Measurements from ENCODE around the gene LTK. TPM values are rescaled to one million over a fixed set of nuclear protein-coding genes. Genes with fewer than 3 reads are reported as not detected.

The LTK gene
- total and polyA plus RNA-seq, 2 donors (not counting 1 experiment from before 2014, with no cell fraction given) = 4.4 to 9.7 TPM

GRCh38 chr15:41544650-41545015 is 31.0 kb upstream of the LTK start:
- ATAC-seq (ENCODE audit: low read depth) = no peak
- no peaks in the 10 kb centered on the region for H3K9me3 Mint-ChIP-seq (ENCODE audit: insufficient read depth)
- WGBS (ENCODE audit: insufficient coverage) = 82% methylated on average over 10 of the region's 15 CpGs

More at GRCh38 chr15:41544650-41545015, 31.0 kb upstream of the LTK start:
- H3K9me3 ChIP-seq (ENCODE audit: control extremely low read depth in 1 of 3, control insufficient read depth in 2 of 3, insufficient read depth in 1 of 3, low read length in 2 of 3) = no peaks in the 10 kb centered on the region
- peak overlapping the region; percentile 92 for H2AFZ ChIP-seq (ENCODE audit: insufficient read depth, low read depth, low read length, poor library complexity, severe bottlenecking)
- POLR2A ChIA-PET = interaction anchor here (0.6 to 1.7 kb wide), 6 partner anchors 16 to 701 kb away, joined by 3 to 6 read pairs (median 4); partner anchors contain the start of genes ITPKA and SPINT1
- H3K79me2 ChIP-seq (ENCODE audit: control insufficient read depth, insufficient read depth, low read length) = peaks cover 23% of the 10 kb centered on the region
- TF ChIP-seq EZH2 (IDR thresholded peaks at IDR 0.05; ENCODE audit: borderline replicate concordance, insufficient read depth, low read depth, low read length, poor library complexity, severe bottlenecking) (no peak), CTCF (IDR thresholded peaks at IDR 0.05) (no peak)
- no peaks in the 10 kb centered on the region for H3K36me3 ChIP-seq (replicated peaks in 1 of 2; ENCODE audit: control extremely low read depth in 1 of 2, control insufficient read depth in 1 of 2, extremely low read depth in 1 of 2, insufficient read depth in 2 of 2, low read length in 1 of 2)
- Mint-ChIP-seq H3K27ac (peak overlapping the region; percentile 42), H3K27me3 (no peaks in the 10 kb centered on the region), H3K4me1 (peaks cover 10% of the 10 kb centered on the region), H3K4me3 (peak overlapping the region; percentile 97)
- peak overlapping the region; percentile 93 for H3K9ac ChIP-seq (ENCODE audit: low read length)
- CTCF ChIA-PET = interaction anchor here (1.2 to 1.4 kb wide), 2 partner anchors 12 to 116 kb away, joined by 5 read pairs; partner anchors contain the start of gene MGA
- no peak overlapping the region for H3K27ac ChIP-seq (ENCODE audit: low read length in 2 of 2)
- peak overlapping the region; percentile 82 for H3K4me2 ChIP-seq (replicated peaks; ENCODE audit: low read depth, low read length, poor library complexity, severe bottlenecking)
- intact Hi-C loops (cut with micrococcal nuclease) = loop anchor here (1.0 to 5.0 kb wide), 4 partner anchors 51 to 283 kb away; partner anchors contain the start of genes ITPKA, JMJD7, MAPKBP1 and NDUFAF1
- DNase-seq = no peak
- H3K27me3 ChIP-seq (replicated peaks in 1 of 4; ENCODE audit: control extremely low read depth in 1 of 4, control insufficient read depth in 3 of 4, insufficient read depth in 4 of 4, low read length in 3 of 4) = no peaks in the 10 kb centered on the region
- H3K4me3 ChIP-seq (ENCODE audit: control extremely low read depth in 1 of 5, extremely low read depth in 1 of 5, insufficient read depth in 1 of 5, low read depth in 2 of 5, low read length in 4 of 5) = peak overlapping the region in 4 of 5 experiments; percentile 69 to 92 (median 84)
- H4K20me1 ChIP-seq (ENCODE audit: control insufficient read depth, insufficient read depth, low read length, poor library complexity, severe bottlenecking) = no peaks in the 10 kb centered on the region
- peaks cover 6 to 11% of the 10 kb centered on the region in 2 donors for H3K4me1 ChIP-seq (ENCODE audit: control insufficient read depth in 2 of 2, insufficient read depth in 2 of 2, low read length in 2 of 2)

Data from B cell (primary cell).